HCT116 (cell line): ENCODE results near the gene TDRD9.

Experiments used
- ATF3 ChIP-seq: IDR thresholded peaks from 2 replicates; pipeline ENCODE4 v1.6.1; 2012
- CEBPB ChIP-seq: IDR thresholded peaks from 2 replicates; pipeline ENCODE4 v1.6.1; 2012; ENCODE audit warnings: low read depth
- CTCF ChIP-seq, 3 experiments: fragments of 200-600 bp in 1 of 3; sonication (generic) in 1 of 3; IDR thresholded peaks in 2 of 3; conservative IDR thresholded peaks in 1 of 3; 2 replicates each; pipeline ENCODE4 v1.5.1; 2012 to 2017; ENCODE audit warnings: low read depth in 2 of 3, low read length in 2 of 3, antibody characterized with exemption in 1 of 3, borderline replicate concordance in 1 of 3, control low read depth in 1 of 3, mild to moderate bottlenecking in 1 of 3, mixed read lengths in 1 of 3, mixed run types in 1 of 3, moderate library complexity in 1 of 3; ENCODE audit not compliant: insufficient read depth in 1 of 3
- EZH2 ChIP-seq: fragments of 200-600 bp; sonication (generic); IDR thresholded peaks from 2 replicates; pipeline ENCODE4 v1.6.1; 2017; ENCODE audit warnings: antibody characterized with exemption, mixed run types
- EZH2phosphoT487 ChIP-seq: fragments of 200-600 bp; IDR thresholded peaks from 2 replicates; pipeline ENCODE4 v1.6.1; 2018; ENCODE audit warnings: antibody characterized with exemption, borderline replicate concordance
- MAX ChIP-seq: IDR thresholded peaks from 2 replicates; pipeline ENCODE4 v1.6.1; 2012
- POLR2A ChIP-seq: IDR thresholded peaks from 2 replicates; pipeline ENCODE4 v1.7.0; 2011; ENCODE audit warnings: borderline replicate concordance; ENCODE audit not compliant: insufficient read depth, insufficient read length; ENCODE audit errors: extremely low read depth
- POLR2AphosphoS5 ChIP-seq: IDR thresholded peaks from 2 replicates; pipeline ENCODE4 v1.6.1; 2011; ENCODE audit warnings: mild to moderate bottlenecking, low read depth, low read length, moderate library complexity
- SP1 ChIP-seq: IDR thresholded peaks from 2 replicates; pipeline ENCODE4 v1.6.1; 2012; ENCODE audit warnings: low read depth
- YY1 ChIP-seq: IDR thresholded peaks from 2 replicates; pipeline ENCODE4 v1.6.1; 2011; ENCODE audit warnings: low read length, low read depth, moderate library complexity, mild to moderate bottlenecking; ENCODE audit not compliant: insufficient replicate concordance; ENCODE audit errors: extremely low read depth
- ZFX ChIP-seq: fragments of 450-650 bp; IDR thresholded peaks from 2 replicates; pipeline ENCODE4 v1.6.1; 2017

- TF ChIP-seq CTCF (IDR thresholded peaks at IDR 0.05 in 2 of 3, conservative IDR thresholded peaks at IDR 0.05 in 1 of 3; ENCODE audit: borderline replicate concordance in 1 of 3, insufficient read depth in 1 of 3, low read depth in 2 of 3, low read length in 2 of 3) = no peak
- no peak for TF ChIP-seq EZH2
- TF ChIP-seq EZH2phosphoT487 = no peak
- no peak for TF ChIP-seq POLR2AphosphoS5
- no peak for TF ChIP-seq CEBPB
- no peak for TF ChIP-seq YY1
- TF ChIP-seq MAX = no peak
- no peak for TF ChIP-seq SP1
- TF ChIP-seq POLR2A = no peak
- TF ChIP-seq ATF3 = no peak
- no peak for TF ChIP-seq ZFX
Observed at GRCh38 chr14:104094056-104094708, 165.9 kb downstream of the TDRD9 start.
